ENCODE measurements around the gene TNNT1.

DNA sequence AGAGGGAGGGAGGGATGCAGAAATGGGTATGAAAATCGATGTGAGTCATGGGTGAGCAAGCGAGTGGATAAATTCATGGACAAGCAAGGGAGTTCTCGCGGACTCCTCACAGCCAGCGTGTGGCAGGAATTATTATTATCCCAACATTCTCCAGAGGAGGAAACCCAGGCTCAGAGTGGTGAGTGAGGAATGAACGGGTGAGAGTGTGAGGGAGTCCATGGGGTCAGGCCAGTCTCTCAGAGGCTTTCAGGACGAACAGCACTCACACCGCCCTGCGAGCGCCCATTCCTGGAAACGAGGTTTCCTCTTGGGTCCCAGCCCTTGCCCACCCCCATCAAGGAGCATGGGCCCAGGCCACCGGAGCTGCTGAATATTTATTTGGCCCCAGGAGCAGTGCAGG, 23.7 kb upstream of the TNNT1 start:
- TF ChIP-seq ZNF274 (IDR thresholded peaks at IDR 0.05; ENCODE audit: low read depth, low read length) (no peak), YY1 (IDR thresholded peaks at IDR 0.05; ENCODE audit: insufficient read depth, insufficient read length) (no peak), SUZ12 (IDR thresholded peaks at IDR 0.05; ENCODE audit: extremely low read depth, insufficient read depth, insufficient read length) (no peak)

Data from NT2/D1 (cell line).